OCI-LY7 (cell line): ENCODE measurements around the gene KBTBD4.

ENCODE experiments used
- EZH2phosphoT487 ChIP-seq: fragments of 200-600 bp; sonication (generic); IDR thresholded peaks from 2 replicates; pipeline ENCODE4 v1.6.1; 2018; ENCODE audit warnings: low read depth, borderline replicate concordance, mild to moderate bottlenecking, mixed run types, antibody characterized with exemption, low read length, moderate library complexity, mixed read lengths
- TF ChIP-seq, protein P1 (sequence below): fragments of 200-600 bp; sonication (generic); conservative IDR thresholded peaks from 2 replicates; pipeline ENCODE4 v1.5.1; 2014; ENCODE audit warnings: mild to moderate bottlenecking, antibody characterized with exemption, low read length, moderate library complexity, mixed read lengths

GRCh38 chr11:47592970-47593369 is 14.2 kb upstream of the KBTBD4 start:
- TF ChIP-seq, protein P1, sequence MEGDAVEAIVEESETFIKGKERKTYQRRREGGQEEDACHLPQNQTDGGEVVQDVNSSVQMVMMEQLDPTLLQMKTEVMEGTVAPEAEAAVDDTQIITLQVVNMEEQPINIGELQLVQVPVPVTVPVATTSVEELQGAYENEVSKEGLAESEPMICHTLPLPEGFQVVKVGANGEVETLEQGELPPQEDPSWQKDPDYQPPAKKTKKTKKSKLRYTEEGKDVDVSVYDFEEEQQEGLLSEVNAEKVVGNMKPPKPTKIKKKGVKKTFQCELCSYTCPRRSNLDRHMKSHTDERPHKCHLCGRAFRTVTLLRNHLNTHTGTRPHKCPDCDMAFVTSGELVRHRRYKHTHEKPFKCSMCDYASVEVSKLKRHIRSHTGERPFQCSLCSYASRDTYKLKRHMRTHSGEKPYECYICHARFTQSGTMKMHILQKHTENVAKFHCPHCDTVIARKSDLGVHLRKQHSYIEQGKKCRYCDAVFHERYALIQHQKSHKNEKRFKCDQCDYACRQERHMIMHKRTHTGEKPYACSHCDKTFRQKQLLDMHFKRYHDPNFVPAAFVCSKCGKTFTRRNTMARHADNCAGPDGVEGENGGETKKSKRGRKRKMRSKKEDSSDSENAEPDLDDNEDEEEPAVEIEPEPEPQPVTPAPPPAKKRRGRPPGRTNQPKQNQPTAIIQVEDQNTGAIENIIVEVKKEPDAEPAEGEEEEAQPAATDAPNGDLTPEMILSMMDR: no peak
- TF ChIP-seq EZH2phosphoT487: no peak
